HG03575 (cell line): ENCODE results near the gene CSK.
"Not testable (repeated sequence)": the region's sequence is repeated elsewhere in the genome, so short reads cannot be mapped to it uniquely, and the experiment has no call there.

Experiments
- ATAC-seq: cut with Tn5 transposase; IDR thresholded peaks from one replicate; pipeline ENCODE4 v1.9.1; 2021; ENCODE audit not compliant: unreplicated experiment, insufficient number of reproducible peaks, low FRiP score; ENCODE audit errors: extremely low read depth

Gene CSK

DNA sequence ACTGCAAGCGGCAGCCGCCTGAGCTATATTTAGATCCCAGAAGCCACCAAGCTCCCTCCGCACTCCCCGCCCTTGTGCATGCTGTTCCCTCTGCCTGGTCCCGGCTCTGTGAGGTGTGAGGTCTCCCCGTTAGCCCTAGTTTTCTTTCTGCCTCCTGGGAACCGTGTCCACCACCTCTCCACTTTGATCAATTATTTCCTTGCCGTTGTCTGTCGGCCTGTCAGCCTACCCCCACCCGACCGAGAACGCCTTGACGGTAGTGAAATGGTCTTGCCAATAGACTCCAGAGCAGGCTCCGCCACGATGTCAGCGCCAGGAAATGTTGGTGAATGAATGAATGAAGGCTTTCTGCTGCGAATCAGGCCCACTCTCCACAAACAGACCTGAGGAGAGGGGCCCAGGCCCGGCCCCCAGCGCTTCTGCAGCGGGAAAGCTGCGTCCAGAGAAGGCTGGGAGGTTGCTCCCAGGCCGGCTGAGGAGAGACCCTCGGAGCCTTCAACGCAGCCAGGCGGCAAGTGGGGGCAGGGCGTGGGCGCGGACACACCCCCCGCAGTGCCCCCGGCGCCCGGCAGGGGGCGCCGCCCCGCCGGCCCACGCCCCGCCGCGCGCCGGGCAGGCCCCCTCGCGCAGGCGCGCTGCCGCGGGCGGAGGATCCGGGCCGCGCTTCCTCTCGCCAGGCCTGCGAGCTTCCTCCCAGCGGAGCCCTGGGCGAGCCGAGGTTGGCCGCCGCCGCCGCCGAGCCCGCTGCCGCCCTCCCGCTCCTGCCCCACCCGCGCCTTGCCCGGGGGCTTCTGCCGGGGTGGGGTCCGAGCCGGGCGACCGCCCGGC, at the start of gene CSK:
TSS of gene CSK (plus strand) at position 650 of the 828 bp plus-strand sequence. CDS start 16,218 bp downstream, outside the sequence.
- no peak for ATAC-seq

- ATAC-seq = no peak
Measured at GRCh38 chr15:74732846-74733245, 49.0 kb upstream of the CSK start.

DNA sequence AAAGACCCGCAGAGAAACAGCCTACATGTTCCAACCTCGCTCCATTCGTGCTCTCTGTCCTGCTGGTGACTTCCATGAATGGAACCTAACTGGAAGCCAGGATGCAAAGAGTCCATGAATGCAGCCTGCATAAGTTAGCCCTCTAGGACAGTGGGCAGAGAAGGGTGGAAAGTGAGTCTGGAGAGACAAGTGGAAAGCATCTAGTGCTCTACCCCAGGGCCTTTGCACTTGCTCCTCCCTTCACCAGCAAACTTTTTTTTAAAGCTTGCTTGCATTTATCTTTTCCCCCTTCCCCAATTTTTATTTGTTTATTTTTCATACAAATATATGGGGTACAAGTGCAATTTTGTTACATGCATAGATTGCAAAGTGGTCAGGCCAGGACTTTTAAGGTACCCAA, 48.6 kb upstream of the CSK start:
- no peak for ATAC-seq

DNA sequence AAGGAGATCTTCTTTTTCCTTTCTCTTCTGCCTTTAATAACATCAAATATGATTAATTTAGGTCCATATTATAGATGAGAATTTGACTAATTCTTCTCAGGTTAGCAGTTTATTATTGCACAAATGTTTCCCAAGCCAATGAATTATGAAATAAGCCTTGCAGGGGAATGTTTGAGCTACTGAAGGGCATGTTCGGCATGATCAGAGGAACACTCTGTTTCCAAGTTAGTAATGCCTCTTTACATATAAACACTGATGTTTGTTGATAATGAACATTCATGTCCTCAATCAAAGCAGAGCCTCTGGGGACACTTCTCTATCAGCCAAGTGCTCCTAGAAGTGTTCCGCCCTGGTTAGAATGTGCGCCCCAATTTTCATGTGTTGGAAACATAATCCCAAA, 46.6 kb upstream of the CSK start:
- no peak for ATAC-seq

DNA sequence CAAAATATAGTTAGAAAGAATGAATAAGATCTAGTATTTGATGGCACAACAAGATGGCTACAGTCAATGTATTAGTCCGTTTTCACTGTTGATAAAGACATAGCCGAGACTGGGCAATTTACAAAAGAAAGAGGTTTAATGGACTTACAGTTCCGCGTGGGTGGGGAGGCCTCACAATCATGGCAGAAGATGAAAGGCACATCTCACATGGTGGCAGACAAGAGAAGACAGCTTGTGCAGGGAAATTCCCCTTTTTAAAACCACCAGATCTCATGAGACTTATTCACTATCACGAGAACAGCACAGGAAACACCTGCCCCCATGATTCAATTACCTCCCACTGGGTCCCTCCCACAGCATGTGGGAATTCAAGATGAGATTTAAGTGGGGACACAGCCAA, 43.6 kb upstream of the CSK start:
- ATAC-seq = not testable (repeated sequence)

GRCh38 chr15:74742422-74742821, 39.5 kb upstream of the CSK start:
- ATAC-seq = no peak

- ATAC-seq = no peak
Measured at GRCh38 chr15:74746389-74746788, 35.5 kb upstream of the CSK start.

DNA sequence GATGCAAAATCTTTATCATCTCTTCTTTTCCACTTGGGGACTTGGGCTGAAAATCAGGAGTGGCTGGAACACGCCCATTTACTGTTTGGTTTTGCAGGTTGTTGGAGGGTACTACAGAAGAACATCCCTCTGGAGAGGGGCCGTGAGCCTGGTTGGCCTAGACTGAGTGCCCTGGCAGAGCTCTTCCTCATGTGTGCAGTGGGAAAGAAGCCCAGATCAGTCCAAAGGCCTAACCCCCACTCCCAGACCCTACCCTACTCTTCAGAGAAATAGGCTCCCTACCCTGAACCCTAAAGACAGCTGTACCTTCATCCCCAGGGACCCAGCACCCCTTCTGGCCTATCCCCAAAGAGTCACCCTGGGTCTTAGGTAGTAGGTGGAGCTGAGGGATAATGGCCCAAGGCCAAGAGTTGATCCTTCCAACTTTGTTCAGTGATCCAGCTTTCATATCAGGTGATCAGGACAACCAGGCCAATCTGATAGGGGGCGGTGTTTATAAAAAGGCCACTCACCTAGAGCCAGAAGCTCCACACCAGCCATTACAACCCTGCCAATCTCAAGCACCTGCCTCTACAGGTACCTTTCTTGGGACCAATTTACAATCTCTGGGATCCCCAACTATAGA, 33.4 kb upstream of the CSK start, which contains the start of gene CYP1A2:
TSS of gene CYP1A2 (plus strand) at position 524 of the 625 bp plus-strand sequence. CDS start 894 bp downstream, outside the sequence.
- ATAC-seq = no peak

DNA sequence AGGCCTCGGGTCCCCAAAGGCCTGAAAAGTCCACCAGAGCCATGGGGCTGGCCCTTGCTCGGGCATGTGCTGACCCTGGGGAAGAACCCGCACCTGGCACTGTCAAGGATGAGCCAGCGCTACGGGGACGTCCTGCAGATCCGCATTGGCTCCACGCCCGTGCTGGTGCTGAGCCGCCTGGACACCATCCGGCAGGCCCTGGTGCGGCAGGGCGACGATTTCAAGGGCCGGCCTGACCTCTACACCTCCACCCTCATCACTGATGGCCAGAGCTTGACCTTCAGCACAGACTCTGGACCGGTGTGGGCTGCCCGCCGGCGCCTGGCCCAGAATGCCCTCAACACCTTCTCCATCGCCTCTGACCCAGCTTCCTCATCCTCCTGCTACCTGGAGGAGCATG, 32.0 kb upstream of the CSK start:
- no peak for ATAC-seq

GRCh38 chr15:74750751-74751150, 31.1 kb upstream of the CSK start:
- no peak for ATAC-seq

- ATAC-seq = no peak
Measured at GRCh38 chr15:74752011-74752410, 29.9 kb upstream of the CSK start.

DNA sequence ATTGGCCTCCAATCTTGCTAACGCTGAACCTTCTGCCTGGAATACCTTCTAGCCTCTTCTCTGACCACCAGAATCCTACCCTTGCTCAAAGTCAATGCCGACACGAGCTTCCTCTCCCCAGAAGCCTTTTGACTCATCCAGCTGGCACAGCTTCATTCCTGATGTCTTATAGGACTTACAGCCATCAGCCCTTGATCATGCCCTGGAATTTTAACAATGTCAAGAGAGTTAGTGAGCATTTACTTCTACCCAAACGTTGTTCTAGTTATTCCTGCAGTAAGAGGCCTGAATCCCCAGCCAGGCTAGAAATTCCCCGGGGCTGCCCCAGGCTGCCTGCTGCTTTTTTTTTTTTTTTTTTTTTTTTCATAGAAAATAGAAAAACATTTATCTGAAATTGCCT, 29.3 kb upstream of the CSK start:
- no peak for ATAC-seq

GRCh38 chr15:74754593-74755215, 27.2 kb upstream of the CSK start:
- ATAC-seq = no peak

DNA sequence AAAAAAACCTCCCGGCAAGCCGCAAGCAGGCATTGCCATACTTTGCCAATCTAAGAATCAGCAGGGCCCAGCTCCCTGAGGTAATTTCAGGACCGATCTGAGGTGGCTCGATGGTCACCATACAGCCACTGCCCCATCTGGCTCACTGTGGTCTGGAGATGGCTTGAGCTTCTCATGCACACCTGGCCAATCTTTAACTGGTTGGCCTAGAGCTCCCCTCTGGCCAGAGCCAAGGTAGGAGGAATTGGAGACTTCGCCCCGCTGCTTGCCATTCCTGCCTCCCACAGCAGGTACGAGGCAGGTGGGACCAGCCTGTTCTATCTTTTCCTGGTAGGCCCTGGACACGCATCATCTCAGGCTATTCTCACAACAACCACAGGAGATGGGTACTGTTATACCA, 23.1 kb upstream of the CSK start:
- no peak for ATAC-seq

- no peak for ATAC-seq
Measured at GRCh38 chr15:74762791-74763150, 19.1 kb upstream of the CSK start.

GRCh38 chr15:74763416-74763815, 18.5 kb upstream of the CSK start:
- ATAC-seq = no peak

- no peak for ATAC-seq
Measured at GRCh38 chr15:74767167-74768098, 14.4 kb upstream of the CSK start.

DNA sequence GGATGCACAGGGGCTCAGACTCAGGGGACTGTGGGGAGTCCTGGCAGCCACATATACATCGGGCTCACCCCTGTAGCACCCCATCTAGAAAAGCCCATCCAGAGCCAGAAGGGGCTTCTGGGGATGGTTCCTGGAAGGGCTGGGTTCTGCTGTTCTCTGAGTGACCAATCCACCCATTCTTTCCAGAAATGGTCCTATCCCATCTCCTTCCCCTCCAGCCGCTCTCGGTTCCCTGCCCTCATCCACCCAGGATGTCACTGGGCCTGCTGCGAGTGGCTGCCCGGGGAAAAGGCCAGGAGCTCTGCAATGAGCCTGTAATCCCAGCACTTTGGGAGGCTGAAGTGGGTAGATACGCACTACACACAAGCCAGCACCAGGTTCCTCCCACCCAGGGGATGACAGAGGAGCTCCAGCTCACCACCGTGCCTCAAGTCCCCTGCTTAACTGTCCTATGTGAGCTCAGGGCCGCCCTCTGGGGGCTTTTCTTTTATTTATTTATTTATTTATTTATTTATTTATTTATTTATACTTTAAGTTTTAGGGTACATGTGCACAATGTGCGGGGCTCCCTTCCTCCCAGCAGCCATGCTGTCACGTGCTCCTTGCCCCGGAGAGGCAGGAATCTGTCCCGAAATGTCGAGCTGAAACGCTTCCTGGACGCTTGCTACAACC, 13.6 kb upstream of the CSK start:
- no peak for ATAC-seq
